UCSD-AML1 (cell line): Measurements from ENCODE around the gene OR5D18.
"Not testable (repeated sequence)": the region's sequence is repeated elsewhere in the genome, so short reads cannot be mapped to it uniquely, and the experiment has no call there.

Experiments
- DNase-seq: peaks from one replicate; lab custom pipeline; 2025; ENCODE audit not compliant: unreplicated experiment; lab: John Stamatoyannopoulos, UW

Gene OR5D18

GRCh38 chr11:55819330-55819729, at the start of gene OR5D18:
Gene OR5D18 (plus strand): TSS chr11:55819630. CDS start chr11:55819630, 0 bp downstream.
- DNase-seq, result no peak

- DNase-seq, result no peak
Observed at GRCh38 chr11:55773138-55773537, 46.3 kb upstream of the OR5D18 start, which contains the start of gene OR5D13. Gene OR5D13 (plus strand): TSS chr11:55773438. CDS start chr11:55773438, 0 bp downstream.

- no peak for DNase-seq
Observed at GRCh38 chr11:55791606-55792005, 27.8 kb upstream of the OR5D18 start.

- no peak for DNase-seq
Observed at GRCh38 chr11:55793321-55793720, 26.1 kb upstream of the OR5D18 start.

- DNase-seq, result no peak
Observed at GRCh38 chr11:55795256-55795655, 24.2 kb upstream of the OR5D18 start, which contains the start of gene OR5D14. Gene OR5D14 (plus strand): TSS chr11:55795556. CDS start chr11:55795556, 0 bp downstream.

GRCh38 chr11:55806248-55806647, 13.2 kb upstream of the OR5D18 start:
- DNase-seq, result no peak

GRCh38 chr11:55811067-55811466, 8.4 kb upstream of the OR5D18 start, which contains the start of gene OR5L1:
Gene OR5L1 (plus strand): TSS chr11:55811367. CDS start chr11:55811467, 100 bp downstream.
- no peak for DNase-seq

GRCh38 chr11:55826919-55827318, 7.5 kb downstream of the OR5D18 start, which contains the start of gene OR5L2:
Gene OR5L2 (plus strand): TSS chr11:55827219. CDS start chr11:55827219, 0 bp downstream.
- no peak for DNase-seq

- DNase-seq, result no peak
Observed at GRCh38 chr11:55838452-55838851, 19.0 kb downstream of the OR5D18 start, which contains the start of gene OR5D16. Gene OR5D16 (plus strand): TSS chr11:55838752. CDS start chr11:55838752, 0 bp downstream.

GRCh38 chr11:55847453-55847852, 28.0 kb downstream of the OR5D18 start:
- no peak for DNase-seq

- no peak for DNase-seq
Observed at GRCh38 chr11:55849037-55849436, 29.6 kb downstream of the OR5D18 start.

- DNase-seq, result no peak
Observed at GRCh38 chr11:55852141-55852540, 32.7 kb downstream of the OR5D18 start.

GRCh38 chr11:55854704-55855103, 35.3 kb downstream of the OR5D18 start:
- no peak for DNase-seq

GRCh38 chr11:55867354-55867753, 47.9 kb downstream of the OR5D18 start:
- not testable (repeated sequence) for DNase-seq
